Measurements from ENCODE around the gene LSAMP.

DNA sequence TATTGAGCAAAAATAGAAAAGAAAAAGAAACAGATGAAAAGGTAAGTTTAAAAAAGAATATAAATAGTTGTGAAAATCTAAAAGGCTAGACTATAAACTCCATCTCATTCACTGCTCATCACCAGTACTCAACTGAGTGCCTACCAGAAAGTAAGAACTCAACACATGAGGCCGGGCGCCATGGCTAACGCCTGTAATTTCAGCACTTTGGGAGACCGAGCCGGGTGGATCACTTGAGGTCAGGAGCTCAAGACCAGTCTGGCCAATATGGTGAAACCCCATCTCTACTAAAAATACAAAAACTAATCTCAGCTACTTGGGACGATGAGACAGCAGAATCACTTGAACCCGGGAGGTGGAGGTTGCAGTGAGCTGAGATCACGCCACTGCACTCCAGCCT lies 19.3 kb downstream of the LSAMP start:
- TF ChIP-seq, protein P1, sequence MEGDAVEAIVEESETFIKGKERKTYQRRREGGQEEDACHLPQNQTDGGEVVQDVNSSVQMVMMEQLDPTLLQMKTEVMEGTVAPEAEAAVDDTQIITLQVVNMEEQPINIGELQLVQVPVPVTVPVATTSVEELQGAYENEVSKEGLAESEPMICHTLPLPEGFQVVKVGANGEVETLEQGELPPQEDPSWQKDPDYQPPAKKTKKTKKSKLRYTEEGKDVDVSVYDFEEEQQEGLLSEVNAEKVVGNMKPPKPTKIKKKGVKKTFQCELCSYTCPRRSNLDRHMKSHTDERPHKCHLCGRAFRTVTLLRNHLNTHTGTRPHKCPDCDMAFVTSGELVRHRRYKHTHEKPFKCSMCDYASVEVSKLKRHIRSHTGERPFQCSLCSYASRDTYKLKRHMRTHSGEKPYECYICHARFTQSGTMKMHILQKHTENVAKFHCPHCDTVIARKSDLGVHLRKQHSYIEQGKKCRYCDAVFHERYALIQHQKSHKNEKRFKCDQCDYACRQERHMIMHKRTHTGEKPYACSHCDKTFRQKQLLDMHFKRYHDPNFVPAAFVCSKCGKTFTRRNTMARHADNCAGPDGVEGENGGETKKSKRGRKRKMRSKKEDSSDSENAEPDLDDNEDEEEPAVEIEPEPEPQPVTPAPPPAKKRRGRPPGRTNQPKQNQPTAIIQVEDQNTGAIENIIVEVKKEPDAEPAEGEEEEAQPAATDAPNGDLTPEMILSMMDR (IDR thresholded peaks at IDR 0.05): no peak
- TF ChIP-seq POLR2A (IDR thresholded peaks at IDR 0.05): no peak
